ENCODE measurements around the gene TTC3. TPM values are rescaled to one million over a fixed set of nuclear protein-coding genes. Genes with fewer than 3 reads are reported as not detected.

The TTC3 gene
- total RNA-seq, 1 donor from 2014 or later, result 235 TPM

- Mint-ChIP-seq H3K4me1 (ENCODE audit: low read depth, unreplicated experiment) (peaks cover 19% of the 10 kb centered on the region), H3K36me3 (ENCODE audit: unreplicated experiment) (peaks cover 20% of the 10 kb centered on the region), H3K27ac (ENCODE audit: unreplicated experiment) (peak overlapping the region; percentile 69), H3K9me3 (ENCODE audit: unreplicated experiment) (peaks cover 7% of the 10 kb centered on the region), H3K4me3 (ENCODE audit: unreplicated experiment) (peak overlapping the region; percentile 72), H3K27me3 (ENCODE audit: unreplicated experiment) (peaks cover 7% of the 10 kb centered on the region)
- TF ChIP-seq, protein P1, sequence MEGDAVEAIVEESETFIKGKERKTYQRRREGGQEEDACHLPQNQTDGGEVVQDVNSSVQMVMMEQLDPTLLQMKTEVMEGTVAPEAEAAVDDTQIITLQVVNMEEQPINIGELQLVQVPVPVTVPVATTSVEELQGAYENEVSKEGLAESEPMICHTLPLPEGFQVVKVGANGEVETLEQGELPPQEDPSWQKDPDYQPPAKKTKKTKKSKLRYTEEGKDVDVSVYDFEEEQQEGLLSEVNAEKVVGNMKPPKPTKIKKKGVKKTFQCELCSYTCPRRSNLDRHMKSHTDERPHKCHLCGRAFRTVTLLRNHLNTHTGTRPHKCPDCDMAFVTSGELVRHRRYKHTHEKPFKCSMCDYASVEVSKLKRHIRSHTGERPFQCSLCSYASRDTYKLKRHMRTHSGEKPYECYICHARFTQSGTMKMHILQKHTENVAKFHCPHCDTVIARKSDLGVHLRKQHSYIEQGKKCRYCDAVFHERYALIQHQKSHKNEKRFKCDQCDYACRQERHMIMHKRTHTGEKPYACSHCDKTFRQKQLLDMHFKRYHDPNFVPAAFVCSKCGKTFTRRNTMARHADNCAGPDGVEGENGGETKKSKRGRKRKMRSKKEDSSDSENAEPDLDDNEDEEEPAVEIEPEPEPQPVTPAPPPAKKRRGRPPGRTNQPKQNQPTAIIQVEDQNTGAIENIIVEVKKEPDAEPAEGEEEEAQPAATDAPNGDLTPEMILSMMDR (IDR thresholded peaks at IDR 0.05; ENCODE audit: partially characterized antibody, unreplicated experiment), result no peak
- peak; percentile 63 for DNase-seq
Observed at GRCh38 chr21:37195059-37195458, 122.0 kb downstream of the TTC3 start.

DNA sequence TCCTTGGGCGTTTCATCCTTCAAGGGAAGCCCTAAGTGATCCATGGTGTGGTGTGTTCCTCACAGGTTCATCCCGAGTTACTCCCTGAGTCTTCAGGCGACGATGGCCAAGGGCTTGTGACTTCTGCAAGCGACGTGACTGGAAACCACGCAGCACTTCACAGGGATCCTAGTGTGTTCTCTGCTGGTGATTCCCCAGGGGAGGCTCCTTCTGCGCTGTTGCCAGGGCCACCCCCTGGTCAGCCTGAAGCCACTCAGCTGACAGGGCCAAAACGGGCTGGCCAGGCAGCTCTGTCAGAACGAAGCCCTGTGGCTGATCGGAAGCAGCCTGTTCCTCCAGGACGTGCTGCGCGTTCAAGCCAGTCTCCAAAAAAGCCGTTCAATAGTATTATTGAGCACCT lies 122.6 kb downstream of the TTC3 start:
- Mint-ChIP-seq H3K9me3 (ENCODE audit: unreplicated experiment) (peaks cover 7% of the 10 kb centered on the region), H3K36me3 (ENCODE audit: unreplicated experiment) (peaks cover 20% of the 10 kb centered on the region), H3K27ac (ENCODE audit: unreplicated experiment) (peak overlapping the region; percentile 72), H3K4me1 (ENCODE audit: low read depth, unreplicated experiment) (peaks cover 19% of the 10 kb centered on the region), H3K4me3 (ENCODE audit: unreplicated experiment) (peak overlapping the region; percentile 54), H3K27me3 (ENCODE audit: unreplicated experiment) (peaks cover 7% of the 10 kb centered on the region)
- no peak for DNase-seq
- TF ChIP-seq, protein P1 (IDR thresholded peaks at IDR 0.05; ENCODE audit: partially characterized antibody, unreplicated experiment), result no peak

- no peak for DNase-seq
- H3K27me3 Mint-ChIP-seq (ENCODE audit: unreplicated experiment), result peaks cover 8% of the 10 kb centered on the region
- TF ChIP-seq, protein P1 (IDR thresholded peaks at IDR 0.05; ENCODE audit: partially characterized antibody, unreplicated experiment), result no peak
- no peak overlapping the region for H3K27ac Mint-ChIP-seq (ENCODE audit: unreplicated experiment)
- peaks cover 19% of the 10 kb centered on the region for H3K4me1 Mint-ChIP-seq (ENCODE audit: low read depth, unreplicated experiment)
- H3K9me3 Mint-ChIP-seq (ENCODE audit: unreplicated experiment), result peaks cover 7% of the 10 kb centered on the region
- peaks cover 20% of the 10 kb centered on the region for H3K36me3 Mint-ChIP-seq (ENCODE audit: unreplicated experiment)
- H3K4me3 Mint-ChIP-seq (ENCODE audit: unreplicated experiment), result no peak overlapping the region
Observed at GRCh38 chr21:37196847-37197246, 123.8 kb downstream of the TTC3 start.

DNA sequence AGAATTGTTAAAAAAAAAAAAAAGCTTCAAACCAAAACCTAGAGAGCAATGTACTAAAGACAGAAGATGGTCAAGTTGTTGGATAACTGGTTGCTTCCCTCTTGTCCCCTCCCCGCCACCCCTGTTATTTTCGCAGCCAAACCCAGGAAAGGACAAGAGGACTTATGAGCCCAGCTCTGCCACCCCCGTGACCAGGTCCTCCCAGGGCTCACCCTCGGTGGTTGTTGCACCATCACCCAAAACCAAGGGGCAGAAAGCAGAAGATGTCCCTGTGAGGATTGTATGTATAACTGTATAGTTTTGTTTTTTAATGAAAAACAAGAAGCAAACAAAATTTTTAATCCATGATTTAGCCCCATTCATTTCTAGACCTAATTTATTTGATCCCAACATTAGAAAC lies 124.7 kb downstream of the TTC3 start:
- TF ChIP-seq, protein P1 (IDR thresholded peaks at IDR 0.05; ENCODE audit: partially characterized antibody, unreplicated experiment), result no peak
- no peak overlapping the region for H3K4me3 Mint-ChIP-seq (ENCODE audit: unreplicated experiment)
- H3K9me3 Mint-ChIP-seq (ENCODE audit: unreplicated experiment), result peaks cover 7% of the 10 kb centered on the region
- H3K27ac Mint-ChIP-seq (ENCODE audit: unreplicated experiment), result no peak overlapping the region
- H3K27me3 Mint-ChIP-seq (ENCODE audit: unreplicated experiment), result peaks cover 8% of the 10 kb centered on the region
- DNase-seq, result no peak
- peaks cover 23% of the 10 kb centered on the region for H3K4me1 Mint-ChIP-seq (ENCODE audit: low read depth, unreplicated experiment)
- H3K36me3 Mint-ChIP-seq (ENCODE audit: unreplicated experiment), result peaks cover 25% of the 10 kb centered on the region

- peaks cover 7% of the 10 kb centered on the region for H3K9me3 Mint-ChIP-seq (ENCODE audit: unreplicated experiment)
- H3K27ac Mint-ChIP-seq (ENCODE audit: unreplicated experiment), result no peak overlapping the region
- H3K4me1 Mint-ChIP-seq (ENCODE audit: low read depth, unreplicated experiment), result peaks cover 17% of the 10 kb centered on the region
- TF ChIP-seq, protein P1 (IDR thresholded peaks at IDR 0.05; ENCODE audit: partially characterized antibody, unreplicated experiment), result no peak
- H3K36me3 Mint-ChIP-seq (ENCODE audit: unreplicated experiment), result peaks cover 34% of the 10 kb centered on the region
- H3K4me3 Mint-ChIP-seq (ENCODE audit: unreplicated experiment), result no peak overlapping the region
- no peak for DNase-seq
- H3K27me3 Mint-ChIP-seq (ENCODE audit: unreplicated experiment), result peaks cover 8% of the 10 kb centered on the region
Observed at GRCh38 chr21:37199057-37199924, 126.2 kb downstream of the TTC3 start.

All from glutamatergic neuron (in vitro differentiated cells).